SKM-1 (cell line): ENCODE measurements around the gene HOATZ.

Source experiments
- DNase-seq: peaks from one replicate; lab custom pipeline; 2025; ENCODE audit not compliant: unreplicated experiment; lab: John Stamatoyannopoulos, UW

Gene HOATZ

GRCh38 chr11:111514216-111515031 lies at the start of gene HOATZ:
HOATZ (plus strand) TSS chr11:111514778; CDS start chr11:111514785, 7 bp downstream.
- DNase-seq: no peak

GRCh38 chr11:111465400-111465799 lies 49.2 kb upstream of the HOATZ start:
- DNase-seq: no peak

GRCh38 chr11:111466615-111467014 lies 48.0 kb upstream of the HOATZ start:
- no peak for DNase-seq

- DNase-seq: no peak
Observed at GRCh38 chr11:111469200-111469599, 45.4 kb upstream of the HOATZ start.

- no peak for DNase-seq
Observed at GRCh38 chr11:111472228-111472627, 42.4 kb upstream of the HOATZ start.

- no peak for DNase-seq
Observed at GRCh38 chr11:111474432-111474831, 40.1 kb upstream of the HOATZ start.

GRCh38 chr11:111476366-111476765 lies 38.2 kb upstream of the HOATZ start:
- no peak for DNase-seq

GRCh38 chr11:111476956-111477355 lies 37.6 kb upstream of the HOATZ start:
- no peak for DNase-seq

- no peak for DNase-seq
Observed at GRCh38 chr11:111477898-111478297, 36.7 kb upstream of the HOATZ start.

GRCh38 chr11:111479666-111480065 lies 34.9 kb upstream of the HOATZ start:
- DNase-seq: no peak

GRCh38 chr11:111483431-111483830 lies 31.1 kb upstream of the HOATZ start:
- no peak for DNase-seq

GRCh38 chr11:111490496-111490895 lies 24.1 kb upstream of the HOATZ start:
- no peak for DNase-seq

- no peak for DNase-seq
Observed at GRCh38 chr11:111494040-111494439, 20.5 kb upstream of the HOATZ start.

- DNase-seq: no peak
Observed at GRCh38 chr11:111499483-111499882, 15.1 kb upstream of the HOATZ start.

GRCh38 chr11:111500481-111500880 lies 14.1 kb upstream of the HOATZ start:
- DNase-seq: no peak

GRCh38 chr11:111502611-111503010 lies 12.0 kb upstream of the HOATZ start:
- no peak for DNase-seq

GRCh38 chr11:111510311-111510710 lies 4.3 kb upstream of the HOATZ start:
- no peak for DNase-seq

GRCh38 chr11:111512296-111513239 lies 2.0 kb upstream of the HOATZ start, which contains the start of gene BTG4:
BTG4 (minus strand) TSS chr11:111512386; CDS start chr11:111498776, 13,610 bp downstream.
- DNase-seq: no peak

GRCh38 chr11:111513240-111513605 lies 1.4 kb upstream of the HOATZ start:
- no peak for DNase-seq

GRCh38 chr11:111515591-111515990 lies 1.0 kb downstream of the HOATZ start:
- no peak for DNase-seq

GRCh38 chr11:111518668-111519067 lies 4.1 kb downstream of the HOATZ start:
- no peak for DNase-seq

- no peak for DNase-seq
Observed at GRCh38 chr11:111520560-111520959, 6.0 kb downstream of the HOATZ start.
